Head of caudate nucleus (tissue), 42 donors: ENCODE results near the gene UGDH.
A peak's percentile ranks its signal among the peaks of the same experiment; 100 is the strongest.
"Not testable (repeated sequence)": the region's sequence is repeated elsewhere in the genome, so short reads cannot be mapped to it uniquely, and the experiment has no call there.

ENCODE experiments used
- DNase-seq, 42 donors: peaks; one replicate each; pipeline versions ENCODE4 v3.0.0 to v3.0.0-alpha.2; 2020 to 2021; ENCODE audit warnings: mixed read lengths in 7 of 42
- intact Hi-C: fragments of 100-400 bp; cut with DNase I; formaldehyde crosslinking; loops from one replicate; pipeline ENCODE4 v1.15.0; 2022

Gene UGDH

DNA sequence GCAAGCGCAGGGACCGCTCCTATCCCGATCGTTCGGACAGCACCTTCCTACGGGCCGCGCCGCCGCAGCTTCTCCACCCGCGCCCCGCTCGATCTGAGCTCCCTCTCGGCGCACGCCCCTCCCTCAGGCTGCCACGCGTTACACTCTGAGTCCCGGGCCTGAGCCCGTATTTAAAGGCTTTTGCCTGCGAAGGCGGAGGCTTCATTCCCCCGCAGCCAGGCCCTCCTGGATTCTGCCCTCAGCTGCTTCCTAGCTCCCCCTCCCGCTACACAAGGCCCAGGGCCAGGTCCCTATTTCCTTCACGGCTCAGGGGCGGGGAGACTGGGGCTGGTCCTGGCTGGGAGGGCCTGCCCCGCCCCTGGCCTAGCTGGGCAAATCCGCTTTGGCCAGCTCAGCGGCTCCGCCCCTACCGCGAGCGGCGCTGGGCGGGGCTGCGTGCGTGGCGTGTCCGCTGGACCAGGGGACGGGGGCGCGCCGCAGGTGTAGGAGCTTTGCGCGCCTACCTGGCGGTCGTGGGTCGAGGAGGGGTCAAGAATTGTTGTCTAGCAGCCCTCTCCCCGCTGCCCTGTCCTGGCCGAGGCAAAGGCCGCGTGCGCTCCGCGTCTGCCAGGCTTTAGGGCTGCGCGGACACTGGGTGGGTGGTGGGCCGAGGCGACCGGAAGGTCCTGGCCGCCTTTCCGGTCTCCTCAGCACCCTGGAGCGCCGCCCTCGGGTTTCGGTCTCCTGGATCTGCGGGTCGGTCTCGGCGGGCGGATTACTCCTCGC is at the start of gene UGDH:
Gene UGDH, minus strand, starts transcription at position 144 of the 765 bp plus-strand sequence. CDS start 5,927 bp downstream, outside the sequence.
- intact Hi-C loops: loop anchor here (2.0 to 5.0 kb wide), 3 partner anchors 111 to 449 kb away; partner anchors contain the start of genes PDS5A, SMIM14 and UBE2K
- DNase-seq: peak; percentile 88 to 99 (median 97)

DNA sequence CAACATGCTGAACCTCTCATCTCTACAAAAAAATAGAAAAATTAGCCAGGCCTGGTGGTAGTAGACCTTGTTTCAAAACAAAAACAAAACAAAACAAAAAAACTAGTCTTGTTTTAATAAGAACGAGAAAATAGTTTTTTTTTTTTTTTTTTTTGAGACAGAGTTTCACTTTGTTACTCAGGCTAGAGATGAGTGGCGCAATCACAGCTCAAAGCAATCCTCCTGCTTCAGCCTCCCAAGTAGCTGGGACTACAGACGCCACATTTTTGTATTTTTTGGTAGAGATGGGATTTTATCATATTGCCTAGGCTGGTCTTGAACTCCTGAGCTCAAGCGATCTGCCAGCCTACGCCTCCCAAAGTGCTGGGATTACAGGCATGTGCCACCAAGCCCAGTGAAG is 47.7 kb upstream of the UGDH start:
- intact Hi-C loops: no loop called here
- DNase-seq: no peak

DNA sequence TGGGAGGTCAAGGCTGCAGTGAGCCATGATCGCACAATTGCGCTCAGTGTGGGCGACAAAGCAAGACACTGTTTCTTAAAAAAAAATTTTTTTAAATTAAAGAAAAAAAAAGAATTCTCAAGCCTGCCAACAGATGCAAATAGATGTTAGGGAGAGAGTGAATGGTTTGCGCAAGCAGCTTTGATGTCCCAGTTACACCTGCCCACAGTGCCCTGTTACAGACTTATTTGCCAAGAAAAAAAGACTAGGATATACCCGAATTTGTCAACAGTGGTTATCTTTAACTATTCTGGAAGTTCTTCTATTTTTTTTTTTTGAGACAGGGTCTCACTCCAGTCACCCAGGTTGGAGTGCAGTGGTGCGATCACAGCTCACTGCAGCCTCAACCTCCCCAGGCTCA is 44.3 kb upstream of the UGDH start:
- intact Hi-C loops: no loop called here
- no peak for DNase-seq

DNA sequence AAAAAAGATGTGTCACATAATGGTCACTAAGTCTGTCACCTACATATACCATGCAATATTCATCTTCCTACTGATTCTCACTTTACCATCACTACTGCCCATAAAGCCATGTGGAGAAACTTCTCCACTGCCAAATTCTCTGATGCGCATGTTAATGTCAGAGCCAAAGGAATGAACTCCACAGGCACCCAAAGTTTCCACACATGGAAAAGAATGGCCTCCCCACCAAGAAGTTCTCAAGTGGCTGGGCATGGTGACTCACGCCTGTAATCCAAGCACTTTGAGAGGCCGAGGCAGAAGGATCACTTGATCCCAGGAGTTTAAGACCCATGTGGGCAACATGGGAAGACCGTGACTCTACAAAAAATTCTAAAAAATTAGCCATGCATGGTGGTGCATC is 43.8 kb upstream of the UGDH start:
- no peak for DNase-seq
- intact Hi-C loops: no loop called here

DNA sequence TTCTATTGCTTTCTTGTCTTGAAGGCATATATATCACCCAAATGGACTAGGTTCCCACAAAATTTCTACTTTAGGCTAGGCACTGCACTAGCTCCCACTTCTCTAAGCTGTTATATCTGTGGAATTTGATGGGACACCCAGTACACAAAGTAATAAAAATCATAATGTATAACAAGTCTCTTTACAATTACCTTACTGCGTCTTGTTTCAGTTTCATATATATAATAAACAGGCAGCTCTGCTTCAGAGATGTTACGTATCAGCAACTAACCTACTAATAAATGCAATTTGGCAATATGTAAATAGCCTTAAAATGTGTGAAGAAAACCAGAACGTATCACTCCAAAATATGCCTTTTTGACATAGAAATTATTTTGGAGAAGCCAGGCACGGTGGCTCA is 42.0 kb upstream of the UGDH start:
- no peak for DNase-seq
- intact Hi-C loops: no loop called here

DNA sequence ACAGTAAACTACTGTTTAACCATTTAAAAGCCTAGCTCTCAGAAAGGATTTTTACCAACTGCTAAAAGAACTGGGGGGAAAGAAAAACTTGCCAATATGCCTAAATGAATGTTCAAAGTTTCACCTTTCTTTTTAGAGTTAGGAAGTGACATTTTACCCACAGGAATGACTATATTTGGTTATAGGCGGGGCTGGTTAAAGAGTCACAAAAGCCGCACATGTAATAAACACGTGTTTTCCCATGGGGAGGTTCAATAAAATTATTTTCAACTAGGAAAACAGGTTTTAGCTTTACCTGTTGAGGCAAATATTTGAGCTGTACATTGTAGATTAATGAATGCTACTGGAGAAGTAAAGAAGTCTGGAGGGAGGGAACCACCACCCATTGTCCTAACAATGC is 41.6 kb upstream of the UGDH start:
- intact Hi-C loops: no loop called here
- DNase-seq: no peak

DNA sequence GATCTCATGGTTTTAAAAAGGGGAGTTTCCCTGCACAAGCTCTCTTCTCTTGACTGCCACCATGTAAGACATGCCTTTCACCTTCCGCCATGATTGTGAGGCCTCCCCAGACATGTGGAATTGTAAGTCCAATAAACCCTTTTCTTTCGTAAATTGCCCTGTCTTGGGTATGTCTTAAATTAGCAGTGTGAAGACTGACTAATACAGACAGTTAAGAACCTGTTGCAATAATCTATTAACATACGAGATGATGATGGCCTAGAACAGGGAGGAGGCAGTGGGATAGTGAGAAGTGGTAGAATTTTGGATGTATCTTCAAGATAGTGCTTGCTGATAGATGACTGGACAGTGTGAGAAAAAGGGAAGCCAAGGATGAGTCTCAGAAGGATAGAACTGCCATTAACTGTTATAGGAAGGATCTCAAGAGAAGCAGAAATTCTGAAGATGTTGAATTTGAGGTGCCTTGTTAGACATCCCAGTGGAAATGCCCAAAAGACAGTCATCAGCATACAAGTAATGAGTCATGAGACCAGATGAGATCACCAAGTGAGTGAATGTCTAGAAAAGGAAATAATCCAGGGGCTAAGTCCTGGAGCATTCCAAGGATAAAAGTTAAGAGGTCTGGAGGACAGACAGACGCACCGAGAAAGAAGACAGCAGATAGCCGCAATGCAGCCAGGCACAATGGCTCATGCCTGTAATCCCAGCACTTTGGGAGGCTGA is 38.8 kb upstream of the UGDH start:
- intact Hi-C loops: no loop called here
- peak in 1 of 42 donors; percentile 8 for DNase-seq

DNA sequence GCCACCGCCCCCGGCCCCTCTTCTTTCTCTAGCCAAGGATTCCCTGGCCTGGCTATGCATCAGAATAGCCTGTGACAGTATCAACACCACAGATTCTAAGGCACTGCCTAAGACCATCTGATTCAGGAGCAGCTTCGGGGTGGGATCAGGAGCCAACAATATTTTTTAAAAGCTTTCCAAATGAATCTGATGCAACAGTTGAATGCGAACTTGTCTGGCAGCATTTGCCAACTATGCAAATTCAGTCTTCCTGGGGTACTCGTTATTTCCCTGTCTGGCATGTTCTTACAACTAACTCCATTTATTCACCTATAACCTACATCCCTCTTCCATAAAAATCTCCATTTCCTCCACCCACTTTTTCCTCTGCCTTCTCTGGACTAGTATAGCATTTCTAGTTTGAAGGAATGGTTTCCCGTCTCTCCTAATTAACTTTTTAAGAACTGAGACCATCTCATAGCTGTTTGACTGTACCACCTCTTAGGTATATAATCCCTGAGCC is 36.2 kb upstream of the UGDH start:
- peak in 1 of 42 donors; percentile 18 for DNase-seq
- intact Hi-C loops: no loop called here

DNA sequence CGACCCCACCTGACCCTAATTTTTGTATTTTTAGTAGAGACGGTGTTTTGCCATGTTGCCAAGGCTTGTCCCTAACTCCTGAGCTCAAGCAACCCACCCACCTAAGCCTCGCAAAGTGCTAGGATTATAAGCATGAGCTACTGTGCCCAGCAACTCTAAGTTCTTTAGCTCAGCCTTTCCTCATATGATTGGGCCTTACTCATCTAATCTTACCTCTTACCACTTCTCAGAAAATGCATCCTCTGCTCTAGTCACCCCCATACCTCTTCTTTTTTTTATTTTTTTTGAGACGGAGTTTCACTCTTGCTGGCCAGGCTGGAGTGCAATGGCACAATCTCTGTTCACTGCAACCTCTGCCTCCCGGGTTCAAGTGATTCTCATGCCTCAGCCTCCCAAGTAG is 35.6 kb upstream of the UGDH start:
- intact Hi-C loops: no loop called here

DNA sequence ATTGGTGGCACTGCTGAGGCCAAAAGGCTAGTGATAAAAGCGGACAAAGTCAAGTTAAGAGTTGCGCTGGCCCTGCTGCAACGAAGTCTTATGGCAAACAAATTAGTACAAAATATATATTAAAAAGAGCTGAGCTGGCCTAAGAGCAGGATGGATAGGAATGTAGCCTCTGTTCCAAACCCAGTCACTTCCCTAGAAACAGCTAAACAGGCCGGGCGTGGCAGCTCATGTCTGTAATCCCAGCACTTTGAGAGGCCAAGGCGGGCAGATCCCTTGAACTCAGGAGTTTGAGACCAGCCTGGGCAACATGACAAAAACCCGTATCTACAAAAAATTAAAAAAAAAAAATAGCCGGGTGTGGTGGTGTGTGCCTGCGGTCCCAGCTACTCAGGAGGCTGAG is 32.4 kb upstream of the UGDH start:
- no peak for DNase-seq
- intact Hi-C loops: no loop called here

More for the DNA sequence above, 35.6 kb upstream of the UGDH start:
- peak in 1 of 42 donors; percentile 3 for DNase-seq

DNA sequence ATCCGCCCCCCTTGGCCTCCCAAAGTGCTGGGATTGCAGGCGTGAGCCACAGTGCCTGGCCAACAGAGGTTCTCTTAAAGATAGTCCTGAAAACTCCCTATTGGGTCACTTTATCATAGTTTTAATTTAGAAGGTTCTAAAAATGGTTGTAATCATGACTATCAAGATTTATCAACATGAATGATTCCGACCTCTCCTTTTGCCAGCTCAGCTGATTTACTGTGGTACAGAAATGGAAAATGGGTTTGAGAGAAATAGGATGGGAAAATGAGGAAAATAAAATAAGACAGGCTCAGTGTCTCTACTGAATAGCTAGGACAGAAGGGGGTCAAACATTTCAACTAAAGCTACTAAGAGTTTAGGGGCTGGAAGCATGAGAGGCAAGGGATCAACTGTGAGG is 28.2 kb upstream of the UGDH start:
- intact Hi-C loops: no loop called here
- no peak for DNase-seq

DNA sequence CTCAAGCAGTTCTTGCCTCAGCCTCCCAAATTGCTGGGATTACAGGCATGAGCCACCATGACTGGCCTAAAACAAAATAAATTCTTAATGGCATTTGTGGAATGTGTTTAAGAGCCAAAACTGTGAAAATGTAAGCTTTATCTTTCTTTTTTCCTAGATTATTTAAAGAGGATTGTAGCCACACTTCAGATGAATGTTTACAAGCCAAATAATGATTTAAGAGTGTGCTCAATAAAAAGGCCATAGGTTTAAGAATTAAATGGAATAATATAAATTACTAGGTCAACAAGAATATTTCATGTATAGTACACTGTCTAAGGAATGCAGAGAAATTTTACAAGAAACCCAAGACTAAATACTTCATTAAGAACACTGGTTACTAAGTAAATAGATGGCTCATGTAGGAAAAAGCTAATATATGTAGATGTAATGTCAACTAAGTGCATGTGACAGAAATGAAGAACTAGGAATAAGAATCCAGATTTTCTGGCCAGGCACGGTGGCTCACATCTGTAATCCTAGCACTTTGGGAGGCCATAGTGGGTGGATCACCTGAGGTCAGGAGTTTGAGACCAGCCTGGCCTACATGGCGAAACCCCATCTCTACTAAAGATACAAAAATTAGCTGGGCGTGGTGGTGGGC is 21.3 kb upstream of the UGDH start:
- intact Hi-C loops: no loop called here
- no peak for DNase-seq

DNA sequence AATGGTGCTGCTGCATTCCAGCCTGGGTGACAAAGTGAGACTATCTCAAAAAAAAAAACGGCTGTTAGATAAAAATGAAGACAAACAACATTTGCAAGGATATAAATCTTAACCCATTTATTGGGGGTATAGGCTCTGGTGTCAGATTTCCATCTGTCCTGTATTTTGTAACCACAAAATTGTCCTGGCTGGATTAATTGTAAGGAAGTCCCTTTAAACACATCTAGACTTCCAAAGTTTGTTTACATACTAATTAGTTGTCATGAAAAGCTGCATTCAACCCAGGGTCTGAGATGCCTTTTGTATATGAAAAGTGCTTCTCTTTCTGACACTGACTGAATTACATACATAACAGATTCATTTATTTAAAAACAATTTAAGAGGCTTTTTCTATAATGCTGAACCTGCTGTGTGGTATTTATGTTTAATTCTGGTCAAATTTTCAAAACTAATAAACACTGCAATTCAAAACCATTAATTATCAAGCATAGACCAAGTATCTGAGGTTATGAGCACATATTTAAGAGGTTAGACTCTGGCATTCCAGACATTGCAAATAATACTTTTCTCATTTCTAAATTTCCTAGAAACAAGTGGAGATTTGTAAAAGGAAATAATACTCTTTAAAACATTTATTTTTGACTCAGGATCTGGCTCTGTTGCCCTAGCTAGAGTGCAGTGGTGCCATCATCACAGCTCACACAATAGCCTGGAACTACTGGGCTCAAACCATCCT is 17.5 kb upstream of the UGDH start:
- DNase-seq: no peak
- intact Hi-C loops: no loop called here

DNA sequence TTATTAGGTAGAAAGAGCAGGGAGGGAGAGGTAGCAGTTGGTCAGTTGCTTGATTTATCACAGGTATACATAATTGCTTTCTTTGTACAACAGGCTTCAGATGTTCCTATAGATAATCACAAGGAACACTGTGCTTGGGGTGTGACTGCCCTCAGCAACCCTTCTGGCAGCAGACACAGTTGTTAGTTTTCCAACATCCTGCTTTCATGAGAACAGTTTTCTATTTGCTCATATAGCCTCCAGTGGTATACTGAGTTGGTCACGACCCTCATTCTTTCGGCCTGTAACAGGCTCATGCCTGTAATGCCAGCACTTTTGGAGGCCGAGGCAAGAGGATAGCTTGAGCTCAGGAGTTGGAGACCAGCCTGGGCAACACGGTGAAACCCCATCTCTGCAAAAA is 16.8 kb upstream of the UGDH start:
- intact Hi-C loops, DNase-seq: not testable (repeated sequence)

DNA sequence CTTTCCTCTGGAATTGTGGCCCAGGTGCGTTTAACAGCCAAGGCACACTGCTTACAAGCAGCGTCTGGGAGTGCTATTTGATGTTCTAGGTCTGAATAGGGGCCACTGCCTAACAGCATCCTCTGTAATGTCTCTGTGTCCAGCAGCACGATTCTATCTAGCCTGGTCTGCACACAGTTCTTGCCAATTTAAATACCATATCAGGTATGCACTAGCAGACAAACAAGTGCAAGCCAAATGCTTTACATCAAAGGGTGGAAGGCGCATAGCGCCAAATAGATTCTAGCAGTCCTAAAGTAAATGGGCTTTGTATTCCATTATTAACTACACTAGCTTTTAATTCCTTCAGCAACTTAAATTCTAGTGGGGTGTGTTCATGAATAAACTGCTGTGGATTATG is 15.8 kb upstream of the UGDH start:
- intact Hi-C loops: no loop called here
- peak in 1 of 42 donors; percentile 3 for DNase-seq

DNA sequence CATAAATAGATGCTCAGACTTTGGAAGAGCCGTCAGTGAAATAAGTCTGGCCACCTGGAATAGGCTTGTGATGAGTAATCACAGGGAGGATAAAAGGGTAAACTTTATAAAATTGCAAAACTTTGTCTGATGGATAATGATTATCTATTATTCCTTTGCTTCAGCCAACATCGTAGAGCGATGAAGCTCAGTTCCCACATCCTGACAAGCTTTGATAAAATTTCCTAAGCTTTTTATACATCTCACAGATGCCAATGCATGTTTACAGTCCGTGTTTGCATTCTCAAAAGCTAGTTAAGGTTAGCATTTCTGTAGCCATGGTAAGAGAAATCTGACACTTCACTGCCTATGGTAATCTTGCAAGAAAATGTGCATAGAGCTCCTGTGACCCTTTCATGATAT is 15.4 kb upstream of the UGDH start:
- intact Hi-C loops: no loop called here
- DNase-seq: no peak

DNA sequence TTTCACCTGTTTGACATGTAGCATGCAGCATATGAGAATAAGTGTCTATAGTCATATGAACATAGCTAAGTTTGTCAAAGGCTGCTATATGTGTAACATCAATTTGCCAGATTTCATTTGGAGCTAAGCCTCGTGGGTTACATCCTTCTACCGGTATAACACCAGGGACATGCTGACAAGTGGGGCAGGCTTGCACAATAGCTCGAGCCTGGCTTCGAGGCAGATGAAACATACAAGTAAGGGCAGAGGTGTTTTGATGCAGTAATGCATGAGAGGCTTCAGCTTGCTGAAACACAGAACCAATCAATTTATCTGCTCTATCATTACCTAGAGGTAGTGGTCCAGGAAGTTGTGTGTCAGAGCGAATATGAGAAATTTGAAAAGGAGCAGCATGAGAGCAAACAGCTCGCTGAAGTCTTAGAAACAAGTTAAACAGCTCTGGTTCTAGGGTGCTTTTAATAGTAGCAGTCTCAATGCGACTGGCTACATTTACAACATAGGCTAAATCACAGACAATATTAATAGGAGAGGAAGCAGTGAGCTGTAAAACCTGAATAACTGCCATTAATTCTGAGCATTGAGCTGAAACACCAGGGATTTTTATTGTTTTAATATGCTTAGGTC is 14.9 kb upstream of the UGDH start:
- intact Hi-C loops: no loop called here
- DNase-seq: no peak

DNA sequence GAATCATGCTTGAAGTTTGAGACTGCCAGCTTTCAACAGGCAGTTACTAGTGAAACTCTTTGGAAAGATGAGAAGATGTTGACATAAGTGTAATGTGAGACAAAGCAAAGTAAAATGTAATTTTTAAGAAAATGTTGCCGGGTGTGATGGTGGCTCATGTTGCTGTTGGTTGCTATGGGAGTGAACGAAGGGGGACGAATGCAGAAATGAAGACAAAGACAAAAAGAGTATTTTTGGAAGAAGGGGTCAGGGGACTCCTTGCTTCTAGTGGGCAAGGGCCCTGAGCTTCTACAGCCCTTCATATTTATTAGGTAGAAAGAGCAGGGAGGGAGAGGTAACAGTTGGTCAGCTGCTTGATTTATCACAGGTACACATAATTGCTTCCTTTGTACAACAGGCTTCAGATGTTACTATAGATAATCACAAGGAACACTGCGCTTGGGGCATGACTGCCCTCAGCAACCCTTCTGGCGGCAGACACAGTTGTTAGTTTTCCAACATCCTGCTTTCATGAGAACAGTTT is 11.9 kb upstream of the UGDH start:
- no peak for DNase-seq
- intact Hi-C loops: no loop called here

DNA sequence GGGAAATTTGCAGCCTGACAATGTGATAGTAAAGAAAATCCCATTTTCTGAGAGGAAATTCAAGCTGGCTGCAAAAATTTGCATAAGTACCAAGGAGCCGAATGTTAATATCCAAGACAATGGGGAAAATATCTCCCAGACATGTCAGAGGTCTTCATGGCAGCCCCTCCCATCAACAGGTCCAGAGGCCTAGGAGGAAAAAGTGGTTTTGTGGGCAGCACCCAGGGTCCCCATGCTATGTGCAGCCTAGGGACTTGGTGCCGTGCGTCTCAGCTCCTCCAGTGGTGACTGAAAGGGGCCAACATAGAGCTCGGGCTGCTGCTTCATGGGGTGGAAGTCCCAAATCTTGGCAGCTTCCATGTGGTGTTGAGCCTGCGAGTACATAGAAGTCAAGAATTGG is 6.3 kb upstream of the UGDH start:
- intact Hi-C loops: no loop called here
- no peak for DNase-seq
